ENCODE measurements around the gene PPM1A.

The PPM1A gene

DNA sequence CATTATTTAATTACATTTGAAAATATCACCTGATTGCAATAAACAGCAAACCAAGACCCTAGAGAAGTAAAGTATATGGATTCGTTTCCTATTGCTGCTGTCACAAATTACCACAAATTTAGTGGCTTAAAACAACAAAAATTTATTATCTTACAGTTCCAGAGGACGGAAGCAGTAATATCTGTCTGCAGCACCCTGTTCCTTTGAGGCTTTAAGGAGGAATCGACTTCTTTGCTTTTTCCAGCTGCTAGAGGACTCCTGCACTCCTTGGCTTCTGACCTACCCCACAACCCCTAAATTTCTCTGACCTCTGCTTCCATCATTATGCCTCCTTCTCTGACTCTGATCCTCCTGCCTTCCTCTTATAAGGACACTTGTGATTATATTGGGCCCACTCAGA is 23.8 kb upstream of the PPM1A start:
- FAIRE-seq (no peak), DNase-seq (ENCODE audit: insufficient read length, low spot score) (no peak)

DNA sequence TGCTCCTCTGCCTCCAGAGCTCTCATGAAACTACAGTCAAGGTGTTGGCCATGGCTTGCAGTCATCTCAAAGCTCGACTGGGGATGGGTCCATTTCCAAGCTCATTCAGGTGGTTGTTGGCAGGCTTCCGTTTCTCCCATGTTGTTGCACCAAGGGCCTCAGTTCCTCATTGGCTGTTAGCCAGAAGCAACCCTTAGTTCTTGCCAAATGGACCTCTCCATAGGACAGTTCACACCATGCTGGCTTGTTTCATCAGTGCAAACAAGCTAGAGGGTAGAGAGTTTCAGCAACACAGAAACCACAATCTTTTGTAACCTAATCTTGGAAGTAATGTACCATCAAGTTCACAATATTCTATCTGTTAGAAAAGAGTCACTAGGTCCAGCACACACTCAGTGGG is 22.7 kb upstream of the PPM1A start:
- no peak for FAIRE-seq
- no peak for DNase-seq (ENCODE audit: insufficient read length, low spot score)

DNA sequence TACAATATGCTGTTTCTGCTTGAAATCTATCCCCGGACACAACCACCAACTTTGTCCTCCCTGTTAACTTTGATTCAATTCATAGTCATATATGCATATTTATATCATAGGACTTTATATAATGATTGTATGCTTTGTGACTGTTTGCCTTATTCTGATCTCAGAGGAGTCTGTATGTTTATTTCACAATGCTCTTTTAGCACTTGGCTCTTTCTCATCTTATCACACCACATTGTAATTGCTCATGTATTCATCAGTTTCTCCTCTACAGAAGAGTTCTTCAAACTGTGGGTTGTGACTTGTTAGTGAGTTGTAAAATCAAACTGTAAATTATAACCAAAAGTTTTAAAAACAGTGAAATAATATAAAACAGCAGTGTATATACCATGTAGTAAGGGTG is 21.7 kb upstream of the PPM1A start:
- FAIRE-seq (no peak), DNase-seq (ENCODE audit: insufficient read length, low spot score) (no peak)

DNA sequence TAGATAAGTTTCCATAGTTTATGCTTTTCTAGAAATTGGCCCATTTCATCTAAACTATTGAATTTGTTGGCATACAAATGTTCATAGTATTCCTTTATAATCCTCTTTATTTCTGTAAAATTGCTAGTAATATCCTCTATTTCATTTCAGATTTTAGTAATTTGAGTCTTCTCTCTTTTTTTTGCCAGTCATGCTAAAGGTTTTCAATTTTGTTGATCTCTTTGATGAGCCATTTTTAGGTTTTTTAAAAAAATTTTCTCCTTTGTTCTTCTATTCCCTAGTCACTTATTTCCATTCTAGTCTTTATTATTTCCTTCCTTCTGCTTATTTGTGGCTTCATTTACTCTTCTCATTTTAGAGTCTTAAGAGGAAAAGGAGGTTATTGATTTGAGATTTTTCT is 19.4 kb upstream of the PPM1A start:
- FAIRE-seq (no peak), DNase-seq (ENCODE audit: insufficient read length, low spot score) (no peak)

DNA sequence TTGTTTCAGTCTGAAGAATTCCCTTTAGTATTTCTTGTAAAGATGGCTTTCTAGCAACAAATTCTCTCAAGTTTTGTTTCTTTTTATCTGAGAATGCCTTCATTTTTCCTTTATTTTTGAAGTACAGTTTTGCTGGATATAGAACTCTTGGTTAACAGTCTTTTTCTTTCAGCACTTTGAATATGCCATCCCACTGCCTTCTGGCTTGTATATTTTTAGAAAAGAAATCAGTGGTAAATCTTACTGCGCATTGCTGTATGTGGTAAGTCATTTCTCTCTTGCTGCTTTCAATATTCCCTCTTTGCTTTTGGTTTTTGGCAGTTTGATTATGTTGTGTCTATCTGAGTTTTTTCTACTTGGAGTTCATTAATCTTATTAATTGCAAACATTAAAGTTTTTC is 16.8 kb upstream of the PPM1A start:
- FAIRE-seq (peak; percentile 21), DNase-seq (ENCODE audit: insufficient read length, low spot score) (no peak)

DNA sequence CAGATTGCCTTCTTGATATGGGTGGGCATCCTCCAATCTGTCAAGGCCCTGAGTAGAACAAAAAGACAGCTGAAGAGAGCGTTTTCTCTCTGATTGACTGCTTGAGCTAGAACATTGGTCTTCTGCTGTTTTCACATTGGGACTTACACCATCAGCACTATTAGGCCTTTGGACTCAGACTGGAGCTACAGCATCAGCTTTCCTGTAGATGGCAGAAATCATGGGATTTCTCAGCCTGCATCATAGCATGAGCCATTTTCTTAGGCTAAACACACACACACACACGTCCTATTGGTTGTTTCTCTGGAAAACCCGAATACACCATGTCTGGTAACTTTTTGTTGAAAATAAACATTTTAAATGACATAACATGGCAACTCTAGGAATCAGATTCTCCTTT is 15.8 kb upstream of the PPM1A start:
- FAIRE-seq (no peak), DNase-seq (ENCODE audit: insufficient read length, low spot score) (no peak)

DNA sequence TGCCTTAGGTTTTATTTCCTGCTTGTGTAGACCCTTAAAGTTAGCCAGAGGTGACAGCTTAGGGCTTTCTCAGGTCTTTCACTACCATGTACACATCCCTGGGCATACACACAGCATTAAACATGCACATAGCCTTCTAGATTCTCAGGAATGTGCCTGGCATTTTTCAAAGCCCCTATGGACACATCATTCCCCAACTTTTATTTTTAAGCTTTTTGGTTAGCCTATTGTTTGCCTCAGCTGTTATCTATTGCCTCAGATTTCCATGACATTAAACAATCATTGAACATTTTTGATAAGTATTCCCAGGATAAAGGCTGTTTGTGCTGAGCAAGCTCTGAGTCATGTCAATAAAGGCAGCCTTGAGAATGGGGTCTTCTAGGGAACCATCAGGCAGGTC is 15.1 kb upstream of the PPM1A start:
- FAIRE-seq (no peak), DNase-seq (ENCODE audit: insufficient read length, low spot score) (no peak)

DNA sequence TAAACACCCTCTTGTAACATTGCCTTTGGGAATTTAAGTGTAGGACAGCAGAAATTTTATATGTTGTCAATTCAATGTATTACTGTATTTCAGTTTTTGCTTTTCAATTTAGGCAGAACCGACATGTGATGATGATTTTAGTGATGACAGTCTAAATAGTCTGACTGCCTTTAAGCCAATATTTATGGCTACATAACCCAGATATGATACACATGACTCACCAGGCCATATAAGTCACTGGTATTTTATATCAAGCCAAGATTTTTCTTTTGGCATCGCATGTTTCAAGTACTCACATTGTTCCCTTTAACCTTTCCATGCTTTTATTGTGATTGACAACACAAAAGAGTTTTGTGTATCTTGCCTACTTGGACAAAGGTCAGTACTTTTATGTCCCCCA is 13.6 kb upstream of the PPM1A start:
- FAIRE-seq: no peak

DNA sequence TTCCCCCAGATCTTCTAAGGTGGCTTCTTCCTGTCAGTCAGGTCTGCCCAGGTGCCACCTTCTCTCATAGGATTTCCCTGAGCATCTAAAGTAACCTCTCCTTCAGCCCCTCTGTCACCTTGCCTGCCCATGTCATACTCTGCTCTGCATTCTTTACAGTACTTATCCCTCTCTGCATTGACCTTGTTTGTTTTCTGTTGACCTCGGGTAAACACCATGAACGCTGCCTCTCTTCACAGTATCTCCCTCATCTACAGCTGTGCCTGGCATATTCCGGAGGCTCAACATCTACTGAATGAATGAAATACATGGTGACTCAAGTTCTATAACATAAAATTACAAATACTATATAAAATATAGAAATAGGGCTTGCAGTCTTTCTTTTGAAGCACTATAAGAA is 10.1 kb upstream of the PPM1A start:
- DNase-seq (ENCODE audit: insufficient read length, low spot score): no peak
- no peak for FAIRE-seq

More for the DNA sequence above, 13.6 kb upstream of the PPM1A start:
- no peak for DNase-seq (ENCODE audit: insufficient read length, low spot score)

DNA sequence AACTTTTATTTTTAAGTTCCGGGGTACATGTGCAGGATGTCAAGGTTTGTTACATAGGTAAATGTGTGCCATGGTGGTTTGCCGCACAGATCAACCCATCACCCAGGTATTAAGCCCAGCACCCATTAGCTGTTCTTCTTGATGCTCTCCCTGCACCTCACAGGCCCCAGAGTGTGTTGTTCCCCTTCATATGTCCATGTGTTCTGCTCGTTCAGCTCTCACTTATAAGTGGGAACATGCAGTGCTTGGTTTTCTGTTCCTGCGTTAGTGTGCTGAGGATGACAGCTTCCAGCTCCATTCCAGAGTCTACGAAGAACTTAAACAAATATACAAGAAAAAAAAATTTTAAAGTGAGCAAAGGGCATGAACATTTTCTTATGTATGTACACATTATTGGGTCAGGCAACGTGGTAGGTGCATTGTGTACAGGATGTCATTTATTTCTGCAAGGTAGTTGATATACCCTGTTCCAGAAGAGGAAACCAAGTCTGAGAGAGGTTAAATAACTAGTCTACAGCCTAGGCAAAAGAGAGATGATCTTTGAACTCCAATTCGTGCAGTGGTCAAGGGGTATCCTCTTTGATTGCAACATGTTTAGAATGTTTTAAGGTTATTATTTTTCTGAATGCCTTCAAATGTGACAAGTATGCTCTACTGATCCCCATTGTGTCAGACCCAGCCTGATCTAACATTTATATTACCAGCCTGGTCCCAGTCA is 8.7 kb upstream of the PPM1A start:
- DNase-seq (ENCODE audit: insufficient read length, low spot score) (no peak), FAIRE-seq (no peak)

DNA sequence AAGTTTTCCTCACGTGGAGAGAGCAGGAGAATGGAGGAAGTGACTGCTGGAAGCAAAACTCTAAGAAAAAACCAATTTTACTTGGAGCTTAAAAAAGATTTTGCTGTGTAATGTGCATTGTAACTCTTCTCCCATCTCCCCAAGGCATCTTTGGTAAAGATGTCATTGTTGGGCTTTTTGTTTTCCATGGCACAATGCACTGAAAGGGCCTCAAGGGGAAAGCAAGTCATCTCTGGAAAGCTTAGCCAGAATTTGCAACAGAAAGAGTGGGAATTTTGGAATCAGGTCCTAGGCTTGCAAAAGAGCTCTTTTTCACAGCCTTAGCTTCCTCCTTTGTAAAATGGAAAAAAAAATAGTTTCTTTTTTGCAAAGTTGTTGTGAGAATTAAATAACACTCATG is 7.9 kb upstream of the PPM1A start:
- FAIRE-seq (no peak), DNase-seq (ENCODE audit: insufficient read length, low spot score) (no peak)

DNA sequence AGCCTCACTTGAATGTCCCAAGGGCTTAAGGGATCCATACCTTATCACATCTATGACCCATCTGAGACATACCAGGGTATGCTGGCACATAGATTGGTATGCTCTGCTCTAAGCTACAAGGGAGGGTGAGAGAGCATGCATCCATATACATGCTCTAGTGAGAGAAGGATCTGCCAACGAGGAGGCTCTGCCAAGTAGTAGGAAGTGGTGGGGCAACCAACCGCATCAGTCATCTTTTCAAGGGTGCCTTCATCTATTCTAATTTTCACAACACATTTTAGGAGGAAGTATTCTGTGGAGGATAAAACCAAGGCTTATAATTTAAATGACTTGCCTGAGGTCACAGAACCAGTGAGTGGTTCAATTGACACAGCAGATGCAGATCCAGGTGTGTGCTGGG is 6.6 kb upstream of the PPM1A start:
- FAIRE-seq (no peak), DNase-seq (ENCODE audit: insufficient read length, low spot score) (no peak)

DNA sequence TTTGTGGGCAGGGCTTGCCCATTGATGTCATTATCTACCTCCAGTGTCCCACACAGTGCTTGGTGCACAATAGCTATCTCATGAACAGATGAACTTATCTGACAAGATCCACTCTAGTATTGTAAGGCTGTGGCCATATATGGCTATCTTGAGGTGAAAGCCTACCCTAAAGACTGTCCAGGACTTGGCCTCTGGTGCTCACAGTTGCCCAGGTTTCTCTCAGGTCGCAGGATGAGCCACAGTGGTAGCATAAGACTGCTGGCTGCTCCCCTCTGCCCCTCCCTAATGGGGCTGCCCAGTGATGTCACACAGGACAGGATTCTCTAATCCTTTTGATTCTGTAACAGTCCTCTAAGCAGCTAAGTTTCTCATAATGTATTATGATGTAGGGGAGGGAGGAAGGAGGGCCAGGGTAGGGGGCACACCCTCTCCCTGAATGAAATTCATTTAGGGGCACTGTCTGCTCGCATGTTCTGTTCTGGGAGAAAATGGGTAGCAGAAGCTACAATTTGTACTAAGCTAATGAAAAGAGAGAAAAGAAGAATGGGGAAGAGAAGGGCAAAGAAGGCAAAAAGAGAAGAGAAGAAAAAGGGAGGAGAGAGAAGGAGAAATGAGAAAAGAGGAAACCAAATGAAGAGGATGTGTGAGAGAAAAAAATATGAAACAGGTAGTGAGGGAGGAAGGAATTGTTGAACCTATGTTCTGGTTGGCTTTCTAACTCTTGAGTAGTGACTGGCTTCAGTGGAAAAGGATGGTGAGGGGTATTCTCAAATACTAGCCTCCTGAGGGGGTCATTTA is 3.4 kb upstream of the PPM1A start:
- DNase-seq (ENCODE audit: insufficient read length, low spot score) (no peak), FAIRE-seq (peak; percentile 21)

DNA sequence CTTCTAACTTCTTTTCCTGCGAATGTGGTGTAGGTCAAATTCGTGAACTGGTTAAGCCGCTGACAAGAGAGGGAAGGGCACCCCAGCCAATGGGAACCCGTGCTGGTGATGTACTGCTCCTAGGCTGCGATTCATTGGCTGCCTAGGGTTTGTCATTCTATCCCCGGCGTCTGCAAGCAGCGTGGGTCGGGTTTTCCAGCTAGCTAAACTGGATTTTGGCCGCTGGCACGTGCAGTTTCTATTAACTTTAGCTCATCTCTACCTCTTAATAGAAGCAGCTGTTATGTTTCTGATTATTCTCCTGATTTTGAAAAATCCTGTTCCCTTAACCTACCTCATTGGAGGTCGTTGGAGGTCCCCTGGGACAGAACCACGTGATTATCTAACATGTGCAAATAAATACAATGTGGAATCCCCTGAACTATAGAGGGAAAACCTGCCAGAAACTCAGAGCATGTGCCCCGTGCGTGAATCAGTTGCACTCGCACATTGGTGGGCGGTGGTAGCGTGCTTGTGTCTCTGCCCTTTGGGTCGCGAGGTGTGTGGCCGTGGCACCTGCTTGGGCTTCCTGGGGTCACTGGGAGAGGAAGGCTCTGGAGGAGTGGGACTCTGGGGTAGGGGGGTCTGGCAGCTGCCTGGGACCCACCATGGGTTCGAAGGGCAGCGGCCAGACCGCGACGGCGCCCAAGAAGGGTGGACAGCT is 876 bp upstream of the PPM1A start:
- DNase-seq (ENCODE audit: insufficient read length, low spot score) (peak; percentile 63), FAIRE-seq (peak; percentile 100)

DNA sequence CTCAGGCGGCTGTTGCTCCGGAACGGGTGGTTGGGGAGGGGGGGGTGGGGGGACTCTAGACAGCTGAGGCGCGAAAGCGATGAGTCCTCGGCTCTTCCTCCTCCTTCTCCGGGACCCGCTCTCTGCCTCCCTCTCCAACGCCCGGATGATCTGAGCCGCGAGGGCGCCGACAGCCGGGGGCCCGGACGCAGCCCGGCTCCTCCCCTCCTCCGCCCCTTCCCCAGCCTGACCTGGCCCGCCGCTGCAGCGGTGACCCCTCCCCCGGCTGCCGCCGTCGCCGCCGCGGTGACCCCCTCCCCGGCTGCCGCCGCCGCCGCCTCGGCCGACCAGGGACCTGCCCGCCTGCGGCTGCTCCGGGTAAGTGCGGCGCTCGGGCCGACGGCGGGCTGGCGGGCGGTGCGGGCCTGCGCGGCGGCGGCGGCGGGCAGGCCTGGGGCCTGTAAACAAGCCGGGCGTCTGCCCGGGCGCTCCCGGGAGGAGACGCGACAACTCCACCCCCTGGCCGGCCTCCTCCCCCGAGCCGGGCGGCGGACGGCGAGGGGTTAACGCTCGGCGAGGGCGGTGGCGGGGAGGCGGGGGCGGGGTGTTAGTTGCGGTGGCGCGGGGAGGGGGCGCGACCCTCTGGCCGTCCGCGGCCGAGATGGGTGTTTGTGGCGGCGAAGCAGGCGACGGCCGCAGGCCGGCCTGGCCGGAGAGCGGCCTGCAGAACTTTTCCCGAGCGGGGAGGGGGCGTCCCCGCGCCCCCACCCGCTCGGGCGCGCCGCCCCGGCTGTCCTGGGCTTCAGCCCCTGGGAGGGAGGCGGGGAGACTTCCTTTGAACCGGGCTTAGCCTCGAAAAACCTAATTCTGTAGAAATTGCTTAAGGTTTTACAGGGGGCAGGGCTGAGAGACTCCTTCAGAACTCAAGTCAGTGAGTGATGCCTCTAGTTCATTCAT is 568 bp downstream of the PPM1A start:
- DNase-seq (ENCODE audit: insufficient read length, low spot score) (peak; percentile 57), FAIRE-seq (peak; percentile 14)

DNA sequence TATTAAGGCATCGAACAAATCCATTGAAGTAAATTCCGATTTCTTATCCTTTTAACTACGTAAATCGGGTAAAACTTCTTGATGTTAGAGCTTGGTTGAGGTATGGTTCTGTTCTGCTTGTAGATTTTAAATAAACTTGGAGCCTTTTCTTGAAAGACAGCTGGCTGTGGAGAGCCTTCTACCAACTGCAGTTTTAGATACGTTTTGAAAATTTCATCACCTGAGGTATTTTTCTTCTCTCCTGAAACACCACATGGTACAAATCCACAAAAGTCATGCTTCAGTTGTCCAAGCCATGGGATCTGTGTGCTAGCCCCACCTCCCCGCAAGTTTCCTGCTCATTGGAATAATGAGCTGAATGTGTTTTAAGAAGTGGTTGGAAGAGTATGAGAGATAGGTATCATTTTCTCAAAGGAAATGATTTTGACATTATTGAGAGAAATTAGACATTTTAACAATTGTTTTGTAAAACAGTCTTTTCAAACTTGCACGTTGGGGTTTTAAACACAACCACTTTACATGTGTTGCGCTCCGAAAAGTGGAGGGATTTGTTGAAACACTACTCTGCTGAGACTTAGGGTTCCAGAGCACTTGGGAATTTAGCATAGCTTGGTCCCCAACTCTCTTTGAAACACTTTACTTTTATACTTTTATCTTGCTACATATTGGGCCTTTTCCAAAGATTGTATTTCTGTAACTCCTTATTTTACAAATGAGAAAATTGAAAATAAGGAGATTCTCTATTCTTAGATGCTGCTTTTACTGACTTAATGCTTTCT is 1.4 kb downstream of the PPM1A start:
- FAIRE-seq (peak; percentile 98), DNase-seq (ENCODE audit: insufficient read length, low spot score) (no peak)

DNA sequence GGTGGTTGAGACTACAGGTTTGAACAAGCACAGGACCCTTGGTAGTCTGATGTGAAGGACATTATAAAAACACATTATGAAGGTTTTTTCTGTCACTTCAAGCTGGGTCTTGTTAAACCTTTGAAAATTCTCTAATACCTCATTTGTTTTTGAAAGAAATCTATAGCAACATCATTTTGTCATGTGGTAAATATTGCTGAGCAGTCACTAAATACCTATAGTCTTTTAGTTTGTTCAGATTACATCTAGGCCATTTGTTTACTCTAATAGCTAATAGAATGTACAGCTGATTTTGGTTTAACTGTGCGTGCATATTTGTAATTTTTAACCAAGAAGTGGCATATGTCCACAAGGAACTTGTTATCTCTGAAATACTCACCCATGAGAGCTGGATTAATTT is 2.9 kb downstream of the PPM1A start:
- no peak for DNase-seq (ENCODE audit: insufficient read length, low spot score)
- FAIRE-seq: no peak

DNA sequence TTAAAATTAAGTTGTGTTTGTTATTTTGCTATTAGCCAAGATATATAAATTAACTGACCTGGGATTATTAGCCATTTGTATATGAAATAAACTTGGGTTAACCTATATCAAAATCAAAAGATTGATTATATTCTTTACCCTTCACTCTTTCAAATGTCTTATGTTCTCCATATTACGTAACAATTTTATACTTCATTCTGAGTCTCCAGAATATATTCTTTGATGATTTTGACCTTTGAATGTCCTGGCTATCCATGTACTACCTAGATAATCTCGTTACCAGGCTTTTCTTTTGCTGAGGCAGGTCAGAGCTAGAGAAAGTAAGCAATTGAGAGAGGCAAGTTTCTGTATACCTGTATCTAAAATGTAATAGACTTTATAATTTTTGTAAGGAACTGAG is 3.6 kb downstream of the PPM1A start:
- no peak for FAIRE-seq
- no peak for DNase-seq (ENCODE audit: insufficient read length, low spot score)

DNA sequence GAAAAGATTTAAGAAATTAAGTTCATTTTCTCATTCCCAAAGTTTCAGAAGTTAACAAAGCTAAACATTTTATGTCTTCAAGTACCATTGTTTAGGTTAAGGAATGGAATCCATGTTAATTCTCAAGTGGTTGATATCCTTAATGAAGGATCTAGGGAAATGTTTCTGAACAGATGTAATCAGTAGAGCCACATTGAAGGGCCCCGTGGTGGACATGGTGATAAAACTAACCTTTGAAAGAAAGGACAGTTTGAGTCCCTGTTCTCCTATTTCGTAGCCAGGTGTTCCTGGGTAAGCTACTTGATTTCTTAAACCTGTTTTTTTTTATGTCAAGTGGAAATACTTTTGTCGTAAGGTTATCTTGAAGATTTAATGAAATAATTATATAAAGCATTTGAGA is 4.6 kb downstream of the PPM1A start:
- DNase-seq (ENCODE audit: insufficient read length, low spot score) (no peak), FAIRE-seq (peak; percentile 71)

DNA sequence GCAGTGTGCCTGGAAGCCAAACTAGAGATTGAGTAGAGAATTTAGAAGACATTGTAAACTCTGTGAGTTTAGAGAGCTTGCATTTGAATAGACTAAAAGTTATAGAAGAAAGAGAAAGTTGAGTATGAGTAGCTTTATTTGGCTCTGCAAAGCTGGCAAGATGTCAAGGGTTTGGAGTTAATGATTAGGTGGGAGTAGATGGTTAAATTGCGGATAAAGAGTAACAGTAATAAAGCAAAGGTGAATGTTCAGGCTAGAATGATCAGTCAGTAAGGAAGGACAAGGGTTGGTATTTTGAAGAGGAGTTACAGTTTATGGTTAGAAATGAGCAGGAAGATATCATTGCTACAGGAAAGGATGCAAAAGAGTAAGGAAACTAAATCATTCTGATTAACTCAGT is 5.2 kb downstream of the PPM1A start:
- FAIRE-seq (no peak), DNase-seq (ENCODE audit: insufficient read length, low spot score) (no peak)

All from GM19239 (cell line).